Measurements from ENCODE around the gene NRAS.

DNA sequence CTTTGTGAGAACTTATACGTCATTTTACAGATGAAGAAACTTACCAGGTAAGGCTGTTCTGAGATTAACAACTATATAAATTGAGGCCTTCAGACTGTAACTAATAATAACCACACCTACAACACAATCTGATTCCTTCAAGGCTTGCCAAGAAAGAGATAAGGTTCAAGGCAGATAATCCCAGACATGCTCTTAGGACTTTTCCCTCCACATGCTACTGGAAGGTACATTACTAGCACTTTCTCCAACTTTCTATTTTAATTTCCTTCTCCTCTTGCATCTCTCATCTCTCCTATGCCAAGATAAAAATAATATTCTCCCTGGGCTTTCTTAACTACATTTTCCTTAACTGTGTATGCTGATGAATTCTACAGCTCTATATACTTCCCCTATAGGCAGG, 18.9 kb upstream of the NRAS start:
- TF ChIP-seq NRF1 (IDR thresholded peaks at IDR 0.05; ENCODE audit: low read depth, low read length) (no peak), RXRA (IDR thresholded peaks at IDR 0.05; ENCODE audit: borderline replicate concordance, low read depth) (no peak), RAD21 (IDR thresholded peaks at IDR 0.05; ENCODE audit: low read length) (no peak), EZH2phosphoT487 (IDR thresholded peaks at IDR 0.05; ENCODE audit: borderline replicate concordance, low read depth) (no peak), YY1 (IDR thresholded peaks at IDR 0.05; ENCODE audit: low read depth) (no peak), MEF2A (IDR thresholded peaks at IDR 0.05; ENCODE audit: borderline replicate concordance, low read depth) (no peak)
- TF ChIP-seq, protein P1, sequence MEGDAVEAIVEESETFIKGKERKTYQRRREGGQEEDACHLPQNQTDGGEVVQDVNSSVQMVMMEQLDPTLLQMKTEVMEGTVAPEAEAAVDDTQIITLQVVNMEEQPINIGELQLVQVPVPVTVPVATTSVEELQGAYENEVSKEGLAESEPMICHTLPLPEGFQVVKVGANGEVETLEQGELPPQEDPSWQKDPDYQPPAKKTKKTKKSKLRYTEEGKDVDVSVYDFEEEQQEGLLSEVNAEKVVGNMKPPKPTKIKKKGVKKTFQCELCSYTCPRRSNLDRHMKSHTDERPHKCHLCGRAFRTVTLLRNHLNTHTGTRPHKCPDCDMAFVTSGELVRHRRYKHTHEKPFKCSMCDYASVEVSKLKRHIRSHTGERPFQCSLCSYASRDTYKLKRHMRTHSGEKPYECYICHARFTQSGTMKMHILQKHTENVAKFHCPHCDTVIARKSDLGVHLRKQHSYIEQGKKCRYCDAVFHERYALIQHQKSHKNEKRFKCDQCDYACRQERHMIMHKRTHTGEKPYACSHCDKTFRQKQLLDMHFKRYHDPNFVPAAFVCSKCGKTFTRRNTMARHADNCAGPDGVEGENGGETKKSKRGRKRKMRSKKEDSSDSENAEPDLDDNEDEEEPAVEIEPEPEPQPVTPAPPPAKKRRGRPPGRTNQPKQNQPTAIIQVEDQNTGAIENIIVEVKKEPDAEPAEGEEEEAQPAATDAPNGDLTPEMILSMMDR (IDR thresholded peaks at IDR 0.05) = no peak
- TF ChIP-seq, protein P2, sequence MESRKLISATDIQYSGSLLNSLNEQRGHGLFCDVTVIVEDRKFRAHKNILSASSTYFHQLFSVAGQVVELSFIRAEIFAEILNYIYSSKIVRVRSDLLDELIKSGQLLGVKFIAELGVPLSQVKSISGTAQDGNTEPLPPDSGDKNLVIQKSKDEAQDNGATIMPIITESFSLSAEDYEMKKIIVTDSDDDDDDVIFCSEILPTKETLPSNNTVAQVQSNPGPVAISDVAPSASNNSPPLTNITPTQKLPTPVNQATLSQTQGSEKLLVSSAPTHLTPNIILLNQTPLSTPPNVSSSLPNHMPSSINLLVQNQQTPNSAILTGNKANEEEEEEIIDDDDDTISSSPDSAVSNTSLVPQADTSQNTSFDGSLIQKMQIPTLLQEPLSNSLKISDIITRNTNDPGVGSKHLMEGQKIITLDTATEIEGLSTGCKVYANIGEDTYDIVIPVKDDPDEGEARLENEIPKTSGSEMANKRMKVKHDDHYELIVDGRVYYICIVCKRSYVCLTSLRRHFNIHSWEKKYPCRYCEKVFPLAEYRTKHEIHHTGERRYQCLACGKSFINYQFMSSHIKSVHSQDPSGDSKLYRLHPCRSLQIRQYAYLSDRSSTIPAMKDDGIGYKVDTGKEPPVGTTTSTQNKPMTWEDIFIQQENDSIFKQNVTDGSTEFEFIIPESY (IDR thresholded peaks at IDR 0.05; ENCODE audit: borderline replicate concordance, low read depth) = no peak

Data from SK-N-SH (cell line).